Measurements from ENCODE around the gene RNF112. TPM values are rescaled to one million over a fixed set of nuclear protein-coding genes. Genes with fewer than 3 reads are reported as not detected.
"Not testable (repeated sequence)": the region's sequence is repeated elsewhere in the genome, so short reads cannot be mapped to it uniquely, and the experiment has no call there.

RNF112 gene
- polyA plus RNA-seq, 2 donors = 1.1 to 3.7 TPM

GRCh38 chr17:19454074-19454473 is 43.0 kb downstream of the RNF112 start:
- H3K27ac ChIP-seq (ENCODE audit: low read depth in 2 of 2, low read length in 1 of 2) = no peak overlapping the region
- H3K9me3 ChIP-seq (ENCODE audit: control insufficient read depth in 2 of 2, insufficient read depth in 1 of 2, low read depth in 1 of 2, low read length in 1 of 2) = no peaks in the 10 kb centered on the region
- no peaks in the 10 kb centered on the region for H3K27me3 ChIP-seq (ENCODE audit: control insufficient read depth in 1 of 2, insufficient read depth in 2 of 2, low read length in 2 of 2)
- no peaks in the 10 kb centered on the region for H3K36me3 ChIP-seq (ENCODE audit: control insufficient read depth in 2 of 2, insufficient read depth in 2 of 2, low read length in 1 of 2)
- H3K4me3 ChIP-seq (ENCODE audit: low read depth in 1 of 2, low read length in 2 of 2) = no peak overlapping the region
- no peaks in the 10 kb centered on the region for H3K4me1 ChIP-seq (ENCODE audit: control insufficient read depth in 2 of 2, insufficient read depth in 2 of 2, low read length in 1 of 2)
- WGBS, 2 donors = 91 to 95% methylated on average over 2 of the region's 2 CpGs

- Histone ChIP-seq H3K27me3 (ENCODE audit: control insufficient read depth in 1 of 2, insufficient read depth in 2 of 2, low read length in 2 of 2) (no peaks in the 10 kb centered on the region), H3K4me1 (ENCODE audit: control insufficient read depth in 2 of 2, insufficient read depth in 2 of 2, low read length in 1 of 2) (no peaks in the 10 kb centered on the region), H3K36me3 (ENCODE audit: control insufficient read depth in 2 of 2, insufficient read depth in 2 of 2, low read length in 1 of 2) (no peaks in the 10 kb centered on the region), H3K27ac (ENCODE audit: low read depth in 2 of 2, low read length in 1 of 2) (no peak overlapping the region), H3K9me3 (ENCODE audit: control insufficient read depth in 2 of 2, insufficient read depth in 1 of 2, low read depth in 1 of 2, low read length in 1 of 2) (no peaks in the 10 kb centered on the region), H3K4me3 (ENCODE audit: low read depth in 1 of 2, low read length in 2 of 2) (no peak overlapping the region)
- WGBS, 2 donors = 78 to 82% methylated on average over 6 of the region's 6 CpGs
Observed at GRCh38 chr17:19456016-19456927, 45.2 kb downstream of the RNF112 start.

GRCh38 chr17:19457046-19457445 is 46.0 kb downstream of the RNF112 start:
- no peaks in the 10 kb centered on the region for H3K36me3 ChIP-seq (ENCODE audit: control insufficient read depth in 2 of 2, insufficient read depth in 2 of 2, low read length in 1 of 2)
- H3K4me3 ChIP-seq (ENCODE audit: low read depth in 1 of 2, low read length in 2 of 2) = no peak overlapping the region
- no peaks in the 10 kb centered on the region for H3K4me1 ChIP-seq (ENCODE audit: control insufficient read depth in 2 of 2, insufficient read depth in 2 of 2, low read length in 1 of 2)
- no peaks in the 10 kb centered on the region for H3K9me3 ChIP-seq (ENCODE audit: control insufficient read depth in 2 of 2, insufficient read depth in 1 of 2, low read depth in 1 of 2, low read length in 1 of 2)
- 73 to 84% methylated on average over 3 of the region's 3 CpGs for WGBS, 2 donors
- no peak overlapping the region for H3K27ac ChIP-seq (ENCODE audit: low read depth in 2 of 2, low read length in 1 of 2)
- H3K27me3 ChIP-seq (ENCODE audit: control insufficient read depth in 1 of 2, insufficient read depth in 2 of 2, low read length in 2 of 2) = no peaks in the 10 kb centered on the region

- no peaks in the 10 kb centered on the region for H3K4me1 ChIP-seq (ENCODE audit: control insufficient read depth in 2 of 2, insufficient read depth in 2 of 2, low read length in 1 of 2)
- H3K27ac ChIP-seq (ENCODE audit: low read depth in 2 of 2, low read length in 1 of 2) = no peak overlapping the region
- H3K36me3 ChIP-seq (ENCODE audit: control insufficient read depth in 2 of 2, insufficient read depth in 2 of 2, low read length in 1 of 2) = no peaks in the 10 kb centered on the region
- H3K27me3 ChIP-seq (ENCODE audit: control insufficient read depth in 1 of 2, insufficient read depth in 2 of 2, low read length in 2 of 2) = no peaks in the 10 kb centered on the region
- 60 to 62% methylated on average over 5 of the region's 5 CpGs for WGBS, 2 donors
- H3K9me3 ChIP-seq (ENCODE audit: control insufficient read depth in 2 of 2, insufficient read depth in 1 of 2, low read depth in 1 of 2, low read length in 1 of 2) = no peaks in the 10 kb centered on the region
- no peak overlapping the region for H3K4me3 ChIP-seq (ENCODE audit: low read depth in 1 of 2, low read length in 2 of 2)
Observed at GRCh38 chr17:19457830-19458271, 46.8 kb downstream of the RNF112 start.

GRCh38 chr17:19458481-19458880 is 47.4 kb downstream of the RNF112 start:
- H3K27me3 ChIP-seq (ENCODE audit: control insufficient read depth in 1 of 2, insufficient read depth in 2 of 2, low read length in 2 of 2); H3K36me3 ChIP-seq (ENCODE audit: control insufficient read depth in 2 of 2, insufficient read depth in 2 of 2, low read length in 1 of 2); H3K4me1 ChIP-seq (ENCODE audit: control insufficient read depth in 2 of 2, insufficient read depth in 2 of 2, low read length in 1 of 2); H3K9me3 ChIP-seq (ENCODE audit: control insufficient read depth in 2 of 2, insufficient read depth in 1 of 2, low read depth in 1 of 2, low read length in 1 of 2); H3K4me3 ChIP-seq (ENCODE audit: low read depth in 1 of 2, low read length in 2 of 2); H3K27ac ChIP-seq (ENCODE audit: low read depth in 2 of 2, low read length in 1 of 2): not testable (repeated sequence)
- WGBS, 2 donors = 87 to 92% methylated on average over 6 of the region's 6 CpGs

GRCh38 chr17:19459018-19459655 is 48.1 kb downstream of the RNF112 start:
- H3K36me3 ChIP-seq (ENCODE audit: control insufficient read depth in 2 of 2, insufficient read depth in 2 of 2, low read length in 1 of 2); H3K27me3 ChIP-seq (ENCODE audit: control insufficient read depth in 1 of 2, insufficient read depth in 2 of 2, low read length in 2 of 2); H3K9me3 ChIP-seq (ENCODE audit: control insufficient read depth in 2 of 2, insufficient read depth in 1 of 2, low read depth in 1 of 2, low read length in 1 of 2); H3K4me1 ChIP-seq (ENCODE audit: control insufficient read depth in 2 of 2, insufficient read depth in 2 of 2, low read length in 1 of 2); H3K4me3 ChIP-seq (ENCODE audit: low read depth in 1 of 2, low read length in 2 of 2); H3K27ac ChIP-seq (ENCODE audit: low read depth in 2 of 2, low read length in 1 of 2): not testable (repeated sequence)
- WGBS, 2 donors = 70 to 80% methylated on average over 1 of the region's 1 CpG

GRCh38 chr17:19460700-19461099 is 49.7 kb downstream of the RNF112 start:
- Histone ChIP-seq H3K9me3 (ENCODE audit: control insufficient read depth in 2 of 2, insufficient read depth in 1 of 2, low read depth in 1 of 2, low read length in 1 of 2) (no peaks in the 10 kb centered on the region), H3K4me3 (ENCODE audit: low read depth in 1 of 2, low read length in 2 of 2) (no peak overlapping the region), H3K4me1 (ENCODE audit: control insufficient read depth in 2 of 2, insufficient read depth in 2 of 2, low read length in 1 of 2) (peaks cover 0 to 7% of the 10 kb centered on the region in 2 donors), H3K36me3 (ENCODE audit: control insufficient read depth in 2 of 2, insufficient read depth in 2 of 2, low read length in 1 of 2) (no peaks in the 10 kb centered on the region), H3K27ac (ENCODE audit: low read depth in 2 of 2, low read length in 1 of 2) (no peak overlapping the region), H3K27me3 (ENCODE audit: control insufficient read depth in 1 of 2, insufficient read depth in 2 of 2, low read length in 2 of 2) (no peaks in the 10 kb centered on the region)
- 79 to 82% methylated on average over 3 of the region's 3 CpGs for WGBS, 2 donors

GRCh38 chr17:19461116-19461515 is 50.1 kb downstream of the RNF112 start:
- Histone ChIP-seq H3K4me3 (ENCODE audit: low read depth in 1 of 2, low read length in 2 of 2) (no peak overlapping the region), H3K27me3 (ENCODE audit: control insufficient read depth in 1 of 2, insufficient read depth in 2 of 2, low read length in 2 of 2) (no peaks in the 10 kb centered on the region), H3K27ac (ENCODE audit: low read depth in 2 of 2, low read length in 1 of 2) (no peak overlapping the region), H3K4me1 (ENCODE audit: control insufficient read depth in 2 of 2, insufficient read depth in 2 of 2, low read length in 1 of 2) (peaks cover 0 to 7% of the 10 kb centered on the region in 2 donors), H3K36me3 (ENCODE audit: control insufficient read depth in 2 of 2, insufficient read depth in 2 of 2, low read length in 1 of 2) (no peaks in the 10 kb centered on the region), H3K9me3 (ENCODE audit: control insufficient read depth in 2 of 2, insufficient read depth in 1 of 2, low read depth in 1 of 2, low read length in 1 of 2) (no peaks in the 10 kb centered on the region)

GRCh38 chr17:19461681-19462080 is 50.6 kb downstream of the RNF112 start:
- Histone ChIP-seq H3K9me3 (ENCODE audit: control insufficient read depth in 2 of 2, insufficient read depth in 1 of 2, low read depth in 1 of 2, low read length in 1 of 2) (no peaks in the 10 kb centered on the region), H3K4me1 (ENCODE audit: control insufficient read depth in 2 of 2, insufficient read depth in 2 of 2, low read length in 1 of 2) (peaks cover 0 to 7% of the 10 kb centered on the region in 2 donors), H3K27me3 (ENCODE audit: control insufficient read depth in 1 of 2, insufficient read depth in 2 of 2, low read length in 2 of 2) (no peaks in the 10 kb centered on the region), H3K4me3 (ENCODE audit: low read depth in 1 of 2, low read length in 2 of 2) (no peak overlapping the region), H3K36me3 (ENCODE audit: control insufficient read depth in 2 of 2, insufficient read depth in 2 of 2, low read length in 1 of 2) (no peaks in the 10 kb centered on the region), H3K27ac (ENCODE audit: low read depth in 2 of 2, low read length in 1 of 2) (no peak overlapping the region)
- 96% methylated on average over 4 of the region's 4 CpGs for WGBS, 2 donors

All from esophagus (tissue), 2 donors.